Activated T-helper 9 cell treated with anti-CD3 and anti-CD28 coated beads, Interleukin-2, amount 50 U/mL, for 16 hours (primary cell): Measurements from ENCODE around the gene ANAPC15.
A peak's percentile ranks its signal among the peaks of the same experiment; 100 is the strongest.

Experiments
- DNase-seq: peaks from one replicate; pipeline ENCODE4 v3.0.0-alpha.2; 2020; ENCODE audit warnings: low read depth

ANAPC15 gene

DNA sequence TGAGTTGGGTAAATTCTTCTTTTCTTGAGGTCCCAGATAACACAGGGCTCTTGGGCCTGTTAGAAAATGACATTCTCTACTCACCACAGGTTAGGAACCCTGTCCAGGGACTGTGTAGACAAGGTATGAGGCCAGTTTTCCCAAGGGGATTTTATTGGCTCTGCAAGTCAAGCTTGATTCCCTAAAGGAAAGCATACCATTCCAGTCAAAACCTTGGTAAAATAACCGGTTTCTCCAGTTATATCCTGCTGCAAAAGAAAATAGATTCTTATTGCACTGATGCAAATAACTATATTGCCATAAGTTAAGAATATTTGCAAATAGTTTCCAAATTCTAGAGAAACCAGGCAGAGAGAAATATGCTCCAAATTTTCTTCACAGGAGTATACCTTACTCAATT, 13.5 kb upstream of the ANAPC15 start:
- DNase-seq: no peak

DNA sequence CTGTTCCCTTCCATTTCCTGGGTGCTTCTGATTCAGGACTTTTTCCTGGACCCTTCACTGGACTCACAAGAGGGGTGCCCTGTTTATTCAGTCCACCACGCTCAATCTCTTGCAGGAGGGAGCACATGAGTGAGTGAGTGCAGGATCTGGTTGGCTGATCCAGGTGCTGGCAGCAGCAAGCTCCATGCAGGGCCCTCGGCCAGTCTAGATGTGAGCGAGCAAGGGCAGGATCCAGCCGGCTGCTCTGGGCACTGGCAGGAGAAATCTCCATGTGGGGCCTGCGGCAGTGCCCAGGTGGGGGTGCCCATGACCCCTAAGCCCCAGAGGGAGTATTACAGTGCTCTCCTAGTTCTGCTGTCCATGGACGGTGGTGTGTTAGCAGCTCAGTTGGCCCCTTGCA, 11.6 kb upstream of the ANAPC15 start:
- no peak for DNase-seq

DNA sequence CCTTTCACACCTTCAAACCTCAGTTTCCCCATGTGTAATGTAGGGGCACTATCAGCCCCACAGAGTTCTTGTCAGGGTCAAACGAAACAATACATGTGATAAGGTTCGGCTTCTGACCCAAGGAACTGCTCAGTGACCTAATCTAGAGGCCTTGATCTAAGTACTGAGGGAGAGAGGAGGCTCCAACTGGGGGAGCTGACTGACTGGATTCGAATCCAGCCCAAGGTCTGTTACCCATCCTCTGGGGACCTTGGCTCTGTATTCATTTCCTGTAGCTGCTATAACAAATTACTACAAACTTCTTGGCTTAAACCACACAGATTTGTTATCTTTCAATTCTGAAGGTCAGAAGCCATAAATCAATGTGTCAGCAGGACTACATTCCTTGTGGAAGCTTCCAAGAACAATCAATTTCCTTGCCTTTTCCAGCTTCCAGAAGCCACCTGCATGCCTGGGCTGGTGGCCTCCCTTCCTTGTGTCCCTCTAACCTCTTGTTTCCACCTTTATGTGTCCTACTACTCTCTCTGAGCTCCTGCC, 10.7 kb upstream of the ANAPC15 start:
- DNase-seq: no peak

DNA sequence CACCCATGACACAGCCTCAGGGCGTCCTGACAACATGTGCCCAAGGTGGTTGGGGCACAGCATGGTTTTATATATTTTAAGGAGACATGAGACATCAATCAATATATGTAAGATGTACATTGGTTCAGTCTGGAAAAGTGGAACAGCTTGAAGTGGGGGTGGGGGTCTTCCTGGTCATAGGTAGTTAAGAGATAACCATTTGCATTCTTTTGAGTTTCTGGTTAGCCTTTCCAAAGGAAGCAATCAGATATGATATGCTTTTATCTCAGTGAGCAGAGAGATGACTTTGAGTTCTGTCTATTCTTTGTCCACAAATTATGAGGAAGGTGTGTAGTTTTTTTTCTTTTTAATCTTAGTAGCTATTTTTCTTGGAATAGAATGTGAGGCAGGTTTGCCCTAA, 10.1 kb upstream of the ANAPC15 start:
- no peak for DNase-seq

DNA sequence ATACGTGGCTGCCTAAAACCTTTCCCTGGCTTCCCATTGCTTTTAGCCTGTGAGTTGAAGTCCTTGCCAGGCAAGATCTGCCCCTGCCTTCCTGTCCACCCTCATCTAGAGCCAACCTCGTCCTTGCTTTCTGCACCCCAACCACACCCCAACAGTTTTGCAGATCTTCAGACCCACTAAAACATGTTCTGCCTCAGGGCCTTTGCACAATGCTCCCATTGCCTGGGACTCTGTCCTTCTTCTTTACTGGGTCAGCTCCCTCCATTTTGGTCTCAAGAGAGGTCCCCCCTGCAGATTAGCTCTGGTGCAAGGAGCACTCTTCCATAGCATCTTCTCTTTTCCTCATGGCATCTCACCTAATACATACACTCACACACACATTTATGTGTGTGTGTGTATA, 8.4 kb upstream of the ANAPC15 start:
- no peak for DNase-seq

DNA sequence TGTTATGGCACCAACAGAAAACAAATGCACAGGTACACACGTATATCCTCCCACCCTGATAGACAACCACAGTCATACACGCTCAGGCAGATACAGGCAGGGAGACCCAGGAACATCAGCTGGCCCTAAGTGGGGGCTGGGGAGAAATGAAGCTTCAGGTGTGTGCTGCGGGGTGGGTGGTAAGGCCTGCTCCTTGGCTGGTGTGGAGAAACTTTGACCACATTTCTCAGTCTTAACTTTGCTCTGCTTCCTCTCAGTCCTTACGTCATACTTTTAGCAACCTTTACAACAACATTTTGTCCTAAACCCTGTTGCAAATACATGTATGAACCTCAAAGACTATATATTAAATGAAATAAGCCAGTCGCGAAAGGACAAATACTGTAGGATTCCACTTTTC, 6.7 kb upstream of the ANAPC15 start:
- no peak for DNase-seq

DNA sequence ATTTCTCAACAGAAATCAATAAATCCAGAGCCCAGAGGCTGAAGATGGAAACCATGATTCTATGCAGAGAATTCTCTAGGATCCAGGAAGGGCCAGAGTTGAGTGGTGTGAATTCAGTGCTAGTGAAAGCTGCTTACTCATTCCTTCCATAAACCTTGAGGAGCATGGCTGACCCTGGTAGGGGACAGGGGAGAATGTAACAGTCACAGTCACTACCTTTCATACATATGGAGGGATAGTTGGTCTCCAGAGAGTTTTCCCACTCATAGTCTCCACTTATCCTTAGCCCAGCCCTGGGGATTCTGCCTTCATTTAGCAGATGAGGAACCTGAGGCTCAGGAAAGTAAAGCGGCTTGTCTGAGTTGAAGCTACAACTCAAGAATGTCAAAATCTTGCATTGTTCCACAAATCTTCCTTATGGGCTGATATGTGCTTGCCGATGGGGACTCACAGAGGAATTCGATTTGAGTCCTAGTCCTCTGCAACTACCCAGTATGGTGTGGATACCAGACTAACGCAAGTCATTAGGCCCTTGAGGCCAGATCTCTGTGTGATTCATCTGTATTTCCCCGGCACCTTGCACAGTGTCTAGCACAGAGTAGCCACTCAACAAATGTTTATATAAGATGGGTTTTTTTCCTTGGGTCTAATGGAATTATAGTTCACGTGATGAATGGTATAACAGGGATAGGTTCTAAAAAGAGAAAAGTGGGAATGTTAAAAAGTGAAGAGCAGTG, 3.7 kb upstream of the ANAPC15 start:
- no peak for DNase-seq

DNA sequence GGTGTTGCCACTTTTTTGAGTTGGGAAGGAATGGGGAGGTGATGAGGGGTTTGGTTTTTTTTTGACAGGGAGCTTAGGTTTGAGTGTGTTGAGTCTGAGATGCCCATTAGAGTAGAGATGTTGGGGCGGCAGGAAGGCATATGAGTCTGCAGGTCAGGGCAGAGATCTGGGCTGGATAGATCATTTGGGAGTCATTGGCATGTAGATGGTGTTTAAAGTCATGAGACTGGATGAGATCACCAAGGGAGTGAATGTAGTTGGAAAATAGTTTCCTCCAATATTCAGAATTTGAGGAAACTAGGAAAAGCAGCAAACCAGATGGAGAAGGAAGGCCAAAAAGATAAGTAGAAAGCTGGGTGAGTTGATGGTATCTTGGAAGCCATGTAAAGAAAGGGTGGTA, 2.1 kb upstream of the ANAPC15 start:
- no peak for DNase-seq

DNA sequence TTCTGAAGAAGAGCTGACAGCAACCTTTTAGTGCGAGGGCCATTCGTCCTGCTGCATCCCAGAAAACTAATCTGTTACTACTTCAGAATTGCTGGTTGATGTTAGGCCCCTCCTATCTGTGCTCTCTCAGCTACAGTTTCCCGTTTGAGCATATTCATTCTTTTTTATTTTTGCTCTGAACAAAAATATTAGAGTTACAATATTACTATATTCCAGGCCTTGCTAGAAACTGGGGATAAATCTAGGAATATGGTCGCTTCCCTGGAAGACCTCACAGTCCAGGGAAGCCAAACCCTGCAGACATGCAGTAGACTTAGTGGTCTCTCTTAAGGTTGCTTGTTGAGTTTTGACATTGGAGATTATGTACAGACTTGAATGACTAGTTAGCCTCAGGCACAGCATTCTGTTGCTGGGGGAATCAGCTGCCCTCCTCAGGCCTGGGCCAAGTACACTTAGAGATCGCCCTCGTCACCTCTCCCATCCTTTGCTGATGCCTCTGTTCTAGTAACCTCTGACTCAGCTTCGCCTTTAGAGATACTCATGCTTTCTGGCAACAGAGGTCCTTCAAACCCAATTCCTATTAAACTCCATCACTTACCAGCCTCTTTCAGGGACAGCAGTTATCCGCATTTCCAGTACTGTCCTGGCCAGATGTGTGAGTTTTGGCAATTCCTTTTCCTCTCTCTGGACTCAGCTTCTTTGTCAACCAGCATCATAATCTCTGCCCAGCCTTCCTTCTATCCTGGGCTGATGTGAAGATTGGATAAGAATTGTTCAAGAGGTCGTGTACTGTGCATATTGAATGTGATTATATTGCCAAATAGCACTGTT, 698 bp upstream of the ANAPC15 start:
- no peak for DNase-seq

DNA sequence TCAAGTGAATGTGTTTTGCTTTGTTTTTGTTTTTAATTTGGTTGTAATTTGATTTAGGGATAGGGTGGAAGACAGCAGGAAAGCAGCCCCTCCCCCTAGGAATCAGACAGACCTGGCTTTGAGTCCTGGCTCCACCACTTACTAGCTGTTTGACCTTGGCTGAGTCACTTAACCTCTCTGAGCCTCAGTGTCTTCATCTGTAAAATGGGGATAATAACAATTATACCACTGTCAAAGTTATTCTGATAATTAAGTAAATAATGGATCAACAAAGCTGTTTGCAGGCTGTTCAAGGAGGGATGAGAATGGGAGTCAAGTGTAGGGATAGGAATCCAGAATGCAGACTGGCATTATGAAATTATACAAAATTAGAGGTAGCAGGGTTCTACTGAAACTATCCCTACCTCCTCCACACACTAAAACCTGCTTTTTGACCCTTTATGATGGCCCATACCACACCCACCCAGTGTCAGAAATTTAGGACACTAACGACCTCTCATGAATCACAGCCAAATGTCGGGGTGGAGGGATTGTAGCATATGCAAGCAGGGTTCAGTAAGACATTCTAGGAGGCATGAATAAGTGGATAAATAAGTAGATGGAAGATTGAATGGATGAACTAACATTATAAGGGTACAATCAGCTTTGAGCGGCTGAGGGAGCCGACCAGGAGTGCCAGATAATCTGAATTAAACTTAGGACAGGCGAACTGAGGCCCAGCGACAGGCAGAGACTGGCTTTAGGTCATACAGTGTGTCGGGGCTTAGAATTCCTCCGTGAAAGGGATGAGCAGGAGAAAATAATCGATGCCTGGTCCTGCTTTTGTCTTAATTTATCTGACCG, 974 bp downstream of the ANAPC15 start:
- DNase-seq: no peak

DNA sequence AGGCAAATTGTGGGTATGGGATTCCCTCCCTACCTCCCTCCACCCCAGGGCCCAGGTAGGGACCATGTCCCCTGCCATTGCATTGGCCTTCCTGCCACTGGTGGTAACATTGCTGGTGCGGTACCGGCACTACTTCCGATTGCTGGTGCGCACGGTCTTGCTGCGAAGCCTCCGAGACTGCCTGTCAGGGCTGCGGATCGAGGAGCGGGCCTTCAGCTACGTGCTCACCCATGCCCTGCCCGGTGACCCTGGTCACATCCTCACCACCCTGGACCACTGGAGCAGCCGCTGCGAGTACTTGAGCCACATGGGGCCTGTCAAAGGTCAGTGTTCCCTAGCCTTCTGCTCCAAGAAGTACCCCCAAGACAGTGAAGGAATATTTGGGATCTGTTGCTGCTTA, 6.6 kb downstream of the ANAPC15 start, which contains the start of gene TOMT:
Gene TOMT, plus strand, starts transcription at position 37 of the 400 bp plus-strand sequence. Its CDS starts 28 bp downstream, at position 65.
- no peak for DNase-seq

DNA sequence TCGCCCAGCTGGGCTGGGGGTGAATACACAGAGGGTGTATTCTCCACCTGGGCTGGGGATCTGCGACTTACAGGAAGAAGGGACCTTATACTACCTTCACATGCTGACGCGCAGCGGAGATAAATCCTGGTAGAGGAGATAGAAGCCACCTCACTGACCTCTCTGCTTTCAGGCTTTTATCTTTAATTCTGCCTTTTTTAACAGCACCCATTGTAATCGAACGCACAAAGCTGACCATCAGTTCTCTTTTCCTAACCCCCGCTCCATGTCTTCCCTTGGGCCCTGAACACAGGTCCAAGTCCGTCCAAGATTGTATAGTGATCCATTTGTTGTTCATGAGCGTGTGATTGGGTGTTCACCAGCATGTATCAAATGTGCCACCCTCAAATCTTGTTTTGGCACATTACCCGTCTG, 8.7 kb downstream of the ANAPC15 start:
- no peak for DNase-seq

DNA sequence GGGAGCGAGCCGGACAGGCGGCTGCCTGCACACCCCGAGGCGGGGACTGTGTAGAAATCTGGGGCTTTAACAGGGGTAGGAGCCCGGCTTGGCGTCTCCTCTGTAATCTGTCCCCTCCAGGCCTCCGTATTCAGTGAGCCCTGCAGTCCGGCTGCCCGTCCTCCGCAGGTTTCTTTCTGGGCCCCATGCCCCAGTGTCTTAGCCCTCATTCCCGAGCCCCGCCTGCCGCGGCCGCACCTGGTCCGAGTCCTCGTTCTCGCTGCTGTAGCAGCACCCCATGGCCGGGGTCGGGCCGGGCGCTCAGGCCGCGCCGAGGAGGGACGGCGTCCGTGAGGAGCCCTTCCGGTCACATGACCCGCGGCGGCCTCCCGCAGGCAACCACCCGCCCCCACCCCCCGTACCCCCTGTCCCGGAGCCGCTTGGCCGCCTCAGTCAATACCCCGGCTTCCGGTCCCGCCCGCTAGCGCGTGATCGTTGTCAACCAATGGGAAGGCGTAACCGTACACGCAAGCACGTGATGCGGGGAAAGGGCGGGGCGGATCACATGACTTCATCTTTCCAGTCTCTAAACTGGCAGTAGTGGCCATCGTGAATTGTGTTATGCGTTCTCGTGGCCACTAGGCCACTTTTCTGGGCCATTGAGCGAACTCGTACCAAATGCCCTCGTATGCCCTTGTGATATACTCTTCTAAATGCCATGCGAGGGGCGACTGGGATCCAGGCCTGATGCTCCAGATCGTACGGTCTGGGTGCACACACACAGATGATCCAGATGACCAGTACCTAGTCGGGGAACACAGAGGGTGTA, 9.3 kb downstream of the ANAPC15 start, which contains the start of gene LAMTOR1:
Gene LAMTOR1, minus strand, starts transcription at position 352 of the 808 bp plus-strand sequence. Its CDS starts 73 bp downstream, at position 279.
- peak; percentile 98 for DNase-seq

DNA sequence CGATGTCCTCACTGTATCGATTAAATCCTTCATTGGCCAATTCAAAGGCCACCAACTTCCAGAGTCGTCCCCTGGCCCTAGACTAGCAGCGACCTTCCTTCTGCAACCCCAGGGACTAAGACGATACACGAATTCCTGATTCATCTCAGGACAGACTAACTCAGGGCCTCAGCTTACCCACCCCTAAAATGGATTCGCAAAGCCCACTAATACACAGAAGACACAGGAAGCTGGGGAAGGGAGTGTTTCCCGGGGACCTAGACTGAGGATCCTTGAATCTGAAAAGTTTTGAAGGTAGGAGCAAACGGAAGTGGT, 9.9 kb downstream of the ANAPC15 start:
- no peak for DNase-seq

DNA sequence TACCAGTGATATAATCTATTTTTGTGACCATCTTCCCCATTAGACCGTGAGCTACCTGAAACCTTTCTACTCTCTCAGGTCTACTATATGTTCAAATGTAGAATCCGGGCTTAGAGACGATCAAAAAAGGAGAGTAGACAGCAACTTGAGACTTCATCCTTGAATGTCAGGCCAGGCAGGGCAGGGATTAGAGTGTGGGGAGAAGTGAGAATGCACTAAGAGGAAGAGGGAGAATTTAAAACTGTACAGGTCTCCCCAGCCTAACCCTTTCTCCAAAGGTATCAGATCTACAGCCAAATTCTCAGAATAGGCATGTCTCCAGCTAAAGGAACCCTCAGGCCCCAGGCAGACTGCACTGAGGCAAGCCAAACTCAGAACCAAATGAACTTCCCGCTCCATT, 10.3 kb downstream of the ANAPC15 start:
- no peak for DNase-seq

DNA sequence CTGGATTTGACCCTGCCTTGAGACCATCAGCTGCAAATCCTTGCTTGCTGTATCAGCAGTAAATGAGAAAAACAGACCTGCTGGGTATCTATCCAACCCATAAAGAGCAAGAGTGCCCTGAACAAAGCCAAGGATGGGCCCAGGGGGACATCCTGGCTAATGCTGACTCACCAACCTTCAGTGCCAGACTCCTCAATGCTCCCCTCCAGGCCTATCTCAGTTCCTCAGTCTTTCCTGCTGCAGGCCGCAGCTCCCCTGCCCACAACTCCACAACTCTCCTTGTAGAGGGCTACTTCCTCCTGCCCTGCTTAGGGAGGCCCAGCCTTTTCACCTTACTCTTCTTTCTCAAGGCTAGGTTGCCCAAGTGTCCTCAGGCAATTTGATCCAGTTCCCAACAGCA, 12.0 kb downstream of the ANAPC15 start:
- no peak for DNase-seq

DNA sequence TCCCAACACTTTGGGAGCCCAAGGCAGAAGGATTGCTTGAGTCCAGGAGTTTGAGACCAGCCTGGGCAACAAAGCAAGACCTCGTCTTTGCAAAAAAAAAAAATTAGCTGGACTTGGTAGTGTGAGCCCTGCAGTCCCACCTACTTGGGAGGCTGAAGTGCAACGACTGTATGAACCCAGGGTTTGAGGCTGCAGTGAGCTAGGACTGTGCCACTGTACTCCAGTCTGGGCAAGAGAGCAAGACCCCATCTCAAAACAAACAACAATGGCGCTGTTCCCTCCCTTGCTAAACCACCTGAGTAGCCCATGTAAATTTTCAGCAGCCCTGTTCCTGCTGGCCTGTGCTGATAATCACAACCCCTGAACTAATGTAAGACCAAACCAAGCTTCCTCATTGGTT, 12.5 kb downstream of the ANAPC15 start:
- DNase-seq: no peak

DNA sequence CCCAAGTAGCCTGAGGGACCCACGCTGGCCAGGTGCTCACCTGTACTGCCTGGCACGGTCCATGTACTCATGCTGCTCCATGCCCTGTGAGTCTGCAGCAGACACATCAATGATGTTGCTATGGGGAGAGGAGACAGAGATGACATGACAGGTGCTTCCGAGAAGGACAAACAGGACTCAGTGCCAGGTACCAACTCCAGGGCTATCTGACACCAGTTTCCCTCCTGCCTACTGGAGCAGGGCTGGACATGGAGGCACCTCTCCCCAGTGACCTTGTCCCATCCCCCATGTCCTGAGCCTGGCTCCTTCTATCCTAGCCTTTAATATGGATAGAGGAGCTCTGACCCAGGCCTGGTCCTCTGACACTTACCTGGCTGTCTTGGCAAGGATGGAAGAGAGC, 13.8 kb downstream of the ANAPC15 start:
- no peak for DNase-seq

DNA sequence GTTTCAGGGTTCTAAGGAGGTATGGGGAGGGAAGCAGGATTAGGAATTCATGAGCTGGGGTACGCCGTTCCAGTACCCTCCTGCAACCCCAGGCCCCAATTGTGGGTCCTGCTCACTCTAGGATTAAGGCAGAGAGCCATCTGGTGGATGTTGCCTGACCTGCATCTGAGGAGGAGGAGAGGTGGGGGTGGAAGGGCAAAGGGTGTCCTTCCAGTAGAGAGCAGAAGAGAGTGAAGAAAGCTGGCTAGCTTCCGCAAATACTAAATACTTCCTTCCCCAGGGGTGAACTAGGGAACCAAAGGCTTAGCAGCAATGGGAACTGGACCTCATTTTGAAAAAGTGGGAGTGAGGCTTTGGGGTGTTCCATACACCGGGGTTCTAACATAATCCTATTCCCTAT, 21.2 kb downstream of the ANAPC15 start:
- peak; percentile 46 for DNase-seq

DNA sequence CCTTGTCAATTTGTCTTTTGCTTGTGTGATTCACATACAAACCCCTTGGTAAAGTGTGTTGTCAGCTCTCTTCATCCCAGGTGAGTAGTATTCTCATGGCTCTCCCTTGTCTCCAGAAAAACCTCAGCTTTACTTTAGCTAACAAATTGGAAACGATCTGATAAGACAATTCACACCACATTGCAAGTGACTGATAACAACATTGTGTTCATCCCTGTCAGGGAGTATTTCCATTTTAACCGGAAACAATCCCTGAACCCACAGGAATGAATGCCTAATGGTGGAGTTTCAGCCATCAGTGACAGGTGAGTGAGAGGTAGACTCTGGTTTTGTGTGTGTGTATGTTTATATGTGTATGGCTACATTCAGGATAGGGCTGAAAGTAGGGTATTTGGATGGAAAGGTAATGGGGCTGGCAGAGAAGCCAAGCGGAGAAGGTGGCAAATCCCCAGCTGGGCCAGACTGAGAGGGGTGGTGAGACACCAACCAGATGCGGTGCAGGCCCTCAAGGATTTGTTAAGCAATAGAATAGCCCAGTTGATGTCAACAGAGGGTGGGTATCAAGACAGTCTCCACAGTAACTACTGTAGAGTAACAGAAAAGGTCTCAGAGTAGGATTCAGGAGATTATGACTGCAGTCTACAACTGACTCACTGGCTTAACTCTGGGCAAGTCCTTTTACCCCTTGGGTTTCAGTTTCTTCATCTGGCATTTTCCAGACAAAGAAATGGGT, 24.3 kb downstream of the ANAPC15 start:
- no peak for DNase-seq
